HG03558 (cell line): ENCODE results near the gene EHMT1.
"Not testable (repeated sequence)": the region's sequence is repeated elsewhere in the genome, so short reads cannot be mapped to it uniquely, and the experiment has no call there.

Source experiments
- ATAC-seq: cut with Tn5 transposase; IDR thresholded peaks from one replicate; pipeline ENCODE4 v1.9.1; 2021; ENCODE audit warnings: moderate number of reproducible peaks; ENCODE audit not compliant: unreplicated experiment; ENCODE audit errors: extremely low read depth

EHMT1 gene

DNA sequence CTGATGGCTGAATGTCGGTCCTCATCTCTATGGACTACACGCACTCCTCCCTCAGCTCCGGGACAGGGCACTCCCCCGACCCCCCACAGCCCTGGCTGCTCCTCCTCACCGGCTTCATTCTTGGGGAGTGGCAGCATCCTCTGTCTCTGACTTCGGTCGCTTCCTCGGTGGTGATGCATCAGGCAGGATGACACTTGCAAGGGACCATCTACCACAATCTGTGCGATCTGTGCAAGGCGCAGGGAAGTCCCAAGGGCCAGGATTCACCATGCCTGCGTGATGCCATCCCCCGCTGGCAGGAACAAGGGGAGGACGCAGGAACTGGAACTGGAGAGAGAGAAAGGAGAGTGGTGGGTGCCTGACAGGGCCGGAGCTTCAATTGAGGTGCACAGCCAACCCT, 256.5 kb downstream of the EHMT1 start:
- ATAC-seq, result no peak

DNA sequence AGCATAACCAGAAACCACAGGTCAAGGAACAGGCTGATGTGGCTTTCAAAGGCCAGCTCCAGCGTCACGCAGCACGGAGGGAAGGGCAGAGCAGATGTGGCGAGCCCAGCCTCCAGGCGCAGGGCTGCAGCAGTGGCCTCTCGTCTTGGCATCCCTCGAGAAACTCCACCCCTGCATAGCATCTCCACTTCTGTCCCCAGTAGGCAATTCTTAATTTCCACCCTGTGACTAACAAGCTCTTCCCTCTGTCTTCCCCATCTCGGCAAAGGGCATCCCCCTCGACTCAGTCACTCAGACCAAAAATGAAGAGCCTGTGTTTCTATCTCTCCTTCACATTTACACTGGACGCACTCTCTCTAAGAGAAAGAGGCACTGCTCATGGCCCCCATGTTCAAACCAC, 257.0 kb downstream of the EHMT1 start:
- no peak for ATAC-seq

DNA sequence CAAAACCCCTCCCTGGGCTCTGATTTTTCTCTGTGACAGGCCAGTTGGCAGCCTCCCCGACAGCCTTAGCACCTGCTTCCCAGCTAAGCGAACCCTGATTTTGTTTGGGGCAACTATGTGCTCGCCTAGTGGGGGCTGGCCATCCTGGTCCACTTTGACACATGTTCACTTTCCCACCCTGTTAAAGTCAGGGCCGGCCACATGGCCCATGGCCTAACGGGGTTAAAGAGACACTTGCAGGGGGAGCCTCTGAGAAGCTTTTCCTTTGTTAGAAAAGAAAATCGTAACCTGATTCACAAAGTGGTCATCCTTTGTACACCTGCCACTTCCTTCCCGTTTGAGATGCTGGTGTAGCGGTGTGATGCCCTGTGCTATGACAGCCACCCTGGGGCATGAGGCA, 257.5 kb downstream of the EHMT1 start:
- no peak for ATAC-seq

DNA sequence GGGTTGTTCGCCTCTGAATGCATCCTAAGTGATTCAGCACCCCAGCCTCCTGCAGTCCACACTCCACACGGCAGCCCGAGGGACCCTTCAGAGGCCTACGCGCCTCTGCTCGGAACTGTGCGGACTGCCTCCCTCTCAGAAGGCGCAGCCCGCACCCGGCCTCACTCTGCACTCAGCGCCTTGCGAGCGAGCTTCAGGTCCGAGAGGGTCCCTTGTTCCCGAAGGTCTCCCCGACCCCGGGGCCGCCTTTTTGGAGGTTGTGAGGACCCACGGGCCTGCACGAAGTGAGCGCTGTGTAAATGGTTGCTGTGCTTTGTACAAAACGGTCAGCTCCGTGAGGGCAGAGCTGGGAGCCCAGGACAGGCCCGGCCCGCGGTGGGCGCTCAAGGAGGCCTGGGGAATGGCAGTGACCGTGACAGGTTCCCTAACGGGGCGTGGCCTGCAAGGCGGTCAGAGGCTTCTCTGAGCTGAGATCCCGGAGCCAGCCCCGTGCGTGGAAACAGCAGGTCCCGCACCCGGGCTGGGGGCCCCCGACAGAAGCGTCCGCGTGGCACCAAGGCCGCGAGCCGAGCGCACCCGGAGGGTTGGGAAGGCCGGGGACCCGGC, 258.1 kb downstream of the EHMT1 start:
- ATAC-seq, result no peak

DNA sequence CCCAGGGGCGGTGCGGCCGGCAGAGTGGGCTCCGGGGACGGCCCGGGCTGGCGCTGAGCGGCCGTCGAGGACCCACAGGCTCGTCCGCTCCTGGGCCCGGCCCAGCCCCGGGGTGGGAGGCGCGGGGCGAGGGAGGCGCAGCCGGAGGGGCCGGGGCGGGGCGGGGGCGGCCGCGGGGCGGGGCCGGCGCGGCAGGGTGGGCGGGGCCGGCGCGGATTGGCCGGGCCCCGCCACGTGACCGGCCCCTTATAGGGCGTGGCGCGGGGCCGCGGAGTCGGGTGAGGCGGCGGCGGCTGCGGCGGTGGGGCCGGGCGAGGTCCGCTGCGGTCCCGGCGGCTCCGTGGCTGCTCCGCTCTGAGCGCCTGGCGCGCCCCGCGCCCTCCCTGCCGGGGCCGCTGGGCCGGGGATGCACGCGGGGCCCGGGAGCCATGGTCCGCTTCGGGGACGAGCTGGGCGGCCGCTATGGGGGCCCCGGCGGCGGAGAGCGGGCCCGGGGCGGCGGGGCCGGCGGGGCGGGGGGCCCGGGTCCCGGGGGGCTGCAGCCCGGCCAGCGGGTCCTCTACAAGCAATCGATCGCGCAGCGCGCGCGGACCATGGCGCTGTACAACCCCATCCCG, 258.8 kb downstream of the EHMT1 start, which contains the start of gene CACNA1B:
TSS of gene CACNA1B (plus strand) at position 277 of the 617 bp plus-strand sequence. CDS start at position 429, 152 bp downstream.
- ATAC-seq, result not testable (repeated sequence)

DNA sequence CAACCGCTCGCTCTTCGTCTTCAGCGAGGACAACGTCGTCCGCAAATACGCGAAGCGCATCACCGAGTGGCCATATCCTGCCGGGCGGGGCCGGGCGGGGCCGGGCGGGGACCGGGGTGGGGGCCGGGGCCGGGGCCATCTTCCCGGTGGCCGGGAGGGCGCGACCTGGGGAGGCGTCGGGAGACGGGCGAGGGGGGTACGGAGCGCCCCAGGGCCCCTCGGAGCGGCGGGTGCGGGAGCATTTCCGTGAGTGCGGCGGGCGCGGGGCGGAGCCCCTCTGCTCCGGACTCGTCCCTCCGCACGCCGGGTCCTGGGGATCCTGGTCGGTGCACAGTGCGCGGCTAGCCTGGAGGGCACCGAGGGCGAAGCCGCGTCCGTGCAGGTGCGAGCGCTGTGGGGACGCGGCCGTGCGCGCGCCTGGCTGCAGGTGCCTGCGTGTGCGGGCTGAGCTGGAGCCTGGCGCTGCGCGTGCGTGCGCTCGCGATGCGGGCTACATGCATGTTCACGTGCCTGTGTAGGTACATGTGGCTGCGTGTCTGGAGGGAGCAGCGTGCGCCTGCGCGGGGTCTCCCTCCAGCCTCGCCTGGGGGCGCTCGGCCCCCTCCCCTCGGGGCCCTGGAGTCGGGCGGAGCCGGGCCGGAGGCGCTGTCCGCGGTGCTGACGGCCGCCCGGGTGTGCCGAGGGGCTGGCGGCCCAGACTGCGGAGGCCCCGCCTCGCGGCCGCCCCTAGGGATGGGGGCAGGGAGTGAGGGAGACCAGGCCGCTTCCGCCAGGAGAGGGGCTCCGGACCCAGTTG, 259.5 kb downstream of the EHMT1 start:
- no peak for ATAC-seq

DNA sequence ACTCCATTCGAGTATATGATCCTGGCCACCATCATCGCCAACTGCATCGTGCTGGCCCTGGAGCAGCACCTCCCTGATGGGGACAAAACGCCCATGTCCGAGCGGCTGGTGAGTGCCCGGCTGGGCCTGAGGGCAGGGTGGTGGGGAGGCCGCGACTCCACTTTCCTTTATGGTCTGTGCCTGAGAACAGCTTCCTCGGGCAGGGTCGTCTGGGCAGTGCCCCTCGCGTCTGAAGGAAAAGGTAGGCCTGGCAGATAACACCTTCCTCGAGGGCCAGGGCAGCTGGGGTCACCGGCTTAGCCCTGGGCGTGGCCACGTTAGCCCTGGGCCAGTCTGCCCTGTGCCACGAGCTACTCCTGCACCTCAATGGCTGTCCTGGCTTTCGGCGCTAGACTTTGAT, 260.2 kb downstream of the EHMT1 start:
- ATAC-seq, result no peak

DNA sequence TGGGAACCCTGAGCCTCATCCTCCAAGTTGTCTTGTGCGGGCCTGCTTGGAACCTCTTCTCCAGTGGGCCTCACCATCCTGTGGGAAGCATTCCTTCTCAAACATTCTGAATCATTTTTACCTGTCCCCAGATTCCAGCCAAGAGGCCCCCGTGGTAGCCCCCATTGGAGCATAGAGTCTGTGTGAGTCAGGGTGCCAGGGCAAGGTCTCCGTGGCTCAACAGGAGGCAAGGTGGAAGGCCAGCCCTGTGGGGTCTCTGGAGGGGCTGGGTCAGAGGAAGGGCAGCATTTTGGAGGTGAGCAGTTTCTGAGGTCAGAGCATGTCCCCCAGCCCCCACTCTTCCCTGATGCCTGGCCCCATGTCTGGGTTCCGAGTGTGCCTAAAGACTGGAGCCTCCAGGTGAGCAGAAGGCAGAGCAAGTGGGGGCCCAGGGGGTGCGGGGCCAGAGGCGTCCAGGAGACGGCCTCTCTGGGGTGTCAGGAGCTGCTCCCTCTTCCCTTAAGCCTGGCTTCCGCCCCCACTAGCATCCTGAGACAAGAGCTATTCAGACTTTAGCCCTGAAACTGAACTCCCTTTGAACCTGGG, 260.9 kb downstream of the EHMT1 start:
- no peak for ATAC-seq

DNA sequence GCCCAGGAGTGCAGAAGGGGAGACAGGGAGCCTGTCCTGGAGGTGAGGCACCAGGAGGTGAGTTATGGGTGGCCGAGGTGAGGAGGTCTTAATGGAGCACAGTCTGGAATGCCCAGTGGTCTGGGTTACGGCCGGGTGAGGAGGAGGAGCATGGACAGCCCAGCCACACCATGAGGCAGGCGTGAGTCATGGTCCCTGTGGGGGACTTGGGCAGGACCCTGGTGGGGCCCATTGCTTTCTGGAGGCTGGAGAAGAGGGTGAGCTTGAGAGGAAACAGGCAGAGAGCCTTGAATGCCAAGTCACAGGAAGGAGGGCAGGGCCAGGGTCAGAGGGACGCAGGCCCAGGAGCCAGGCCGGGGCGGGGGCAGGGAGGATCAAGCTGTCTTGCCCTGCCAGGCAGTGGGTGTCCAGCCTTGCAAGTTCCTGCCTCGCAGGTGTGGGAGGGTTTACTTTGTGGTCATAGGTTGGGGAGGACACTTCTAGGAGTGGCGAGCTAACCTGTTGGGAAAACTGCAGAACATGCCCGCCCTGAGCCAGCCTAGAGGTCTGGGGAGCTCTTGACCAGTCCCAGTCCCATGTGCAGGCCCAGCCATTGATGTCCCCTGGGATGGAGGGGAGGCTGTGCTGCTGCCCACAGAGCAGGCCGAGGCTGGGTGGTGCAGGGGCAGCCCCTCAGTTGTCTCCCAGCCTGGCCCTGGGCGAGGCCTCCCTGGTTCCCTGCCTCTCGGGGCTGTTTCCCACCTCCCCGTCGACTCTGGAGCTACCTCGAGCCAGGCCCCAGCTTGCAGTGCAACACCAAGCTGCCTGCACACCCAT, 261.6 kb downstream of the EHMT1 start:
- no peak for ATAC-seq

DNA sequence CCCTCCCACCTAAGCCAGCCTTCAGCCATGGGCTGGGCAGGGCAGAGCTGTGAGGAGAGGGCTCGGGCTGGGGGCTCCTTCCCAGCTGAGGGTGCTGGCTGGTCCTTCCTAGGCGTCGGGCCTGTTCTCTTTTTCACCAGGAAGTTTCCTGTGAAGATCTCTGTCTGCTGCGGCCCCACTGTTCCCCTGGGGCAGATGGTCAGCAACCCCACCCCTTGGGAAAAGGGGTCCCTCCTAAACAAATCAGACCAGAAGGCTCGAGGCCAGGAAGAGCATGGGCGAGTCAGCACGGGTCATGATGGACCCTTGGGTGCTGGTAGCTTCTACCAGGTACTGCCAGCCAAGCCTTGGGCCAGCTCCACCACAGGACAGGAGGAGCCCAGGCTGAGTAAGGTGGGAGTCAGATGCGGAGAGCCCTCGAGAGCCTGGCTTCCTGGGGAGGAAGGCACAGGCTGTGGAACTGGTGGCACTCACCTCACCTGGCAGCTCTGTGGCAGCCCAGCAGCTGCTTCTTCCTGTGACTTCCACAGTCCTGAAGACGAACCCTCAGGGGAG, 262.2 kb downstream of the EHMT1 start:
- ATAC-seq, result no peak

DNA sequence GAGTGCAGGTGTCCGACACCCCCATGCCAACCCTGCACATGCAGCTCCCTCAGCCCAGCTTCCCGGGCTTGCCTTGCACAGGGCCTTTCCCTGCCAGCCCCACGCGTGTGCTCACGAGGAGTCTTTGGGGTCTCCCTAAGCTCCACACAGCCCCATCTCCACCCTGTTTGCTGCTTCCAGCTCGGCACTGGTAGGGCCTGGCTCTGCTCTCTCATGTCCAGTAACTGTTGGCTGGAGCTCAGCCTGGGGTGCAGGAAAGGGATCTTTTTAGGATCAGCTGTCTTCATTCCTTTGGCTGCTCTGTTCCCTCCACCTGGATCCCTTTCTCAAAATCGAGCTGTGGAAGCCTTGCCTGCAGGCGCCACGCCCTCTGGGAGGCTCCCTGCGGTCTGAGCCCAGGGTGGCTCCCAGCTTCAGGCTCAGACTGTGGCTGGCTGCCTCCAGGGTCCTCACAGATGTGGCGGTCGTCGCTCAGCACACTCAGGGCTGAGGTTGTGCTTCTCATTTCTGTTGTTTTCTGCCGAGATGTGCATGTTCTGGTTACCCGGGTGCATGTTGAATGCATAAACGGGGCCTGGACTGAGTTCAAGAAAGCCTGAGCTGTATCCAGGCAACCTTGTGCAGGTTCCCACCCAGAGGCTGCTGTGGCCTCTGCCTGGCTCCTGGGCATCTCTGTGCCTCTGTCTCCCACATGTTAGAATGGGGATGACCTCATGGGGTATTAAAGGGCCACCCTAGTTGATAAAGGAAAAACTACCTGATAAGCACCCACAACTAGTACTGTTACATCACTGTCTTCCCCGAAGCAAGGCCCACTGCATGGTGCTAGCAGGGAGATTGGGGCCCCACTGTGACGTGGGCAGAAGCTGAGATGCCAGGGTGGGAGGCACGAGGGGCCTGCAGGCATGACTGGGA, 263.0 kb downstream of the EHMT1 start:
- ATAC-seq, result no peak

DNA sequence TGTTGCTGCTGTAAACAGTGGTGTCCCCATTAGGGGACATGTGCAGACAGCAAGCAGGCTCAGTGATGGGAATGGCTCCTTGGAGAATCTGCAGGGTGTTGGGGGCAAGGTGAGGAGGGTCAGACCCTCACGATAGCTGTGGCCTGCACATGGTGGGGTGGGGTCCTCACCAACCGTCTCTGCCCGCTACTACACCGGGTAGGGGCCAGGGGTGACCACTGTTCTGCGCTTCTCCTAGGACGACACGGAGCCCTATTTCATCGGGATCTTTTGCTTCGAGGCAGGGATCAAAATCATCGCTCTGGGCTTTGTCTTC, 263.7 kb downstream of the EHMT1 start:
- no peak for ATAC-seq

DNA sequence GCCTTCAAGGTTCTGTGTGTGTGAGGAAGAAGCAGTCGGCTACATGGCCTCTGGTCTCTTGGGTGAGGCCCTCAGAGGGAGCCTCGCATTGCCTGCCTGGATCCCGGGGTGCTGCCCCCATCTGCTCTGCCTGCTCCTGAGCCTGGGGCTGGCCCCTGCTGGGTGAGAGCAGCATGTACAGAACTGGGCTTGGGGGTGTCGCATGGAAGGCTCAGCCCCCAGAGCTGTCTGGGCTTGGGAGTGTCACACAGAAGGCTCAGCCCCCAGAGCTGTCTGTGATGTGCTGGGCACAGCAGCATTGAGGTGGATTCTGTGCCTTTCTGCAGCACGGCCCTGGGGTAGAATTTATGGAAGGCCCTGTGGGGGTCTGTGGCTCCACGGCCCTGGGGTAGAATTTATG, 265.2 kb downstream of the EHMT1 start:
- ATAC-seq, result not testable (repeated sequence)

DNA sequence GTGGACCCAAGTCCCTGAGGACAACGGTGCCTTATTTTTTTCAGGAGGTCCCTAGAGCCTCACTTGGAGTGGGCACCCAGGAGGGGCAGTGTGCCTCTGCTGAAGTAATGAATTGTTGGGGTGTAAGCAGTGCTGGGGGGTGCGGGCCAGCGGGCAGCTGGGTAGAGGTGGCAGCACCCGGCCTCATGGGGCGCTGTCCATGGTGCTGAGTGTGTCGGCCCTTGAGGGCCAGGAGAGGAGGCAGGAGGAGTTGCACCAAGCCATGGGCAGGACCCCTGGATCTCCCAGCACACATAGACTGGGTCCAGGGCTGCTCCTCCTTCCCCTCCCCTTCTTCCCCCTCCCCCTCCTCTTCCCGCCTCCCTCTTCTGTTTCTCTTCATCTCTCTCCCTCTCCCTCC, 265.7 kb downstream of the EHMT1 start:
- not testable (repeated sequence) for ATAC-seq

DNA sequence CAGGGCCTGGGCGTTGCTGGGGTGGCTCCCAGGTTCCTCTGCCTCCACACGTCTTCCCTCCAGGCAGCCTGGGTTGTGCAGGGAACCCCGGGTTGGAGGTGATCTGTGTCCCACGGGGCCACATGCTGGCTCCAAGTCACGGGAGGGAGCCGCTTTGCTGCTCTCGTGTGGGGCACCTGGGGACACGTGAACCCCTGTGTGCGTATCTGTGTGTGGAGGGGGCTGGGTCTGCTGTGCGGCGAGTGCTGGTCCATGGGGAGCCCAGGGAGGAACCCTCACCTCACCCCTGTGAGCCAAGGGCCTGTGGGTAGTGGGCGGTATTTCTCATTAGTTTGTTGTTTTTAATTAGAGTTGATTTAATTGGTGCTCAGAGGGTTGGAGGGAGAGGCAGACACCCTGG, 266.3 kb downstream of the EHMT1 start:
- not testable (repeated sequence) for ATAC-seq
